Activated naive CD4-positive, alpha-beta T cell treated with Interleukin-2 at 50 U/mL for 16 hours (primary cell): Measurements from ENCODE around the gene MREG.

Experiments
- DNase-seq: peaks from one replicate; pipeline ENCODE4 v3.0.0-alpha.2; 2020

MREG gene

GRCh38 chr2:215915441-215915840 lies 97.9 kb downstream of the MREG start:
- DNase-seq, result no peak

- no peak for DNase-seq
Observed at GRCh38 chr2:215914777-215915165, 98.6 kb downstream of the MREG start.

GRCh38 chr2:215914054-215914776 lies 99.1 kb downstream of the MREG start:
- no peak for DNase-seq

- DNase-seq, result no peak
Observed at GRCh38 chr2:215912299-215912842, 101.0 kb downstream of the MREG start.

GRCh38 chr2:215911301-215912085 lies 101.9 kb downstream of the MREG start:
- no peak for DNase-seq

DNA sequence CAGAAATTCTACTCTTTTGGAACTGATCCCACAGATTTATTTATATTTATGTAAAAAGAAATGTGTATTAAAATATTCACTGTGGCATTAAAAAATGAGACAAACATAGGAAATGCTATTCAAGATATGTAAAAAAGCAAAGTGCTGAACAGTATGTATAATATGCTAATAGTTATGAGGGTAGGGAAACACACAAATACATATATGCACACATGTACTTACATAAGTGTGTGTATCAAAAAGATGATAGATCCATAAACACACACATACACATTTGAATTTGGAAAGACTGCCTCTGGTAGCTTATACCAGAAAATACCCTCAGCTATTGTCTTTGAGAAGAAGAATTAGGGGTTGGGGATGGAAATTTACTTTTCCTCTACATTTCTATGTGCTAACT lies 103.2 kb downstream of the MREG start:
- no peak for DNase-seq

DNA sequence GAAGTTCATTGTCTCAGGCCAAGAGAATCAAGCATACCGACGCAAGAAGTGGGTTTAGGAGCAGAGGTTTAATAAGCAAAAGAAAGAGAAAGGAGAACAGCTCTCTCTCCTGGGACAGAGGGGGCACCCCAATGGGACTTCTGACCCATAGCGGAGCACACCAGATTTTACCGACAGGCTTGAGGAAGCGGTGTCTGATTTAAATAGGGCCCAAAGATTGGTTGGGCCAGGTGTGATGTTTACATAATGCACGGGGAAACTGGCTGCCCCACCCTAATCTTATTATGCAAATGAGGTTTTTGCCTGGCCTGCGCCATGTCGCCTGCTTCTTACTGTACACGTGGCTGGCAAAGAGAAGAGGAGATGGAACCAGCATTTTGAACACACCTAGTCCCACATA lies 106.2 kb downstream of the MREG start:
- no peak for DNase-seq

DNA sequence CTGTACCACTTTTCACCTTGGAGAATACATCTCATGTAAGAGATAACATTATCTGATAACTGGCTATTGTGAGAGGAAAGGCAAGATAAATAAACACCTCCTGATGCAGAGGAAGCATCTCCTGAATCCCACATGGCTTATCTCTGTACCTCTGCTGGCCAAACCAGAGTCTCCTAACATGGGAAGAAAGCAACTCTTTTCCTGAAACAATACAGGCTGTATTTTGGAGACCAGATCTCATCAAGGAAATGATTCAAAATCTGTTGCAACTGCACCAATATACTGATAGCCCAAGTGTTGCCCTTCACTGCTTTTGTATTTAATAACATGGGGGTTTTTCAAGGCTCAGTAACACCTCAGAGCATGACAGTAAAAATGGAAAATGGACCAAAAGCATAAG lies 106.9 kb downstream of the MREG start:
- no peak for DNase-seq

DNA sequence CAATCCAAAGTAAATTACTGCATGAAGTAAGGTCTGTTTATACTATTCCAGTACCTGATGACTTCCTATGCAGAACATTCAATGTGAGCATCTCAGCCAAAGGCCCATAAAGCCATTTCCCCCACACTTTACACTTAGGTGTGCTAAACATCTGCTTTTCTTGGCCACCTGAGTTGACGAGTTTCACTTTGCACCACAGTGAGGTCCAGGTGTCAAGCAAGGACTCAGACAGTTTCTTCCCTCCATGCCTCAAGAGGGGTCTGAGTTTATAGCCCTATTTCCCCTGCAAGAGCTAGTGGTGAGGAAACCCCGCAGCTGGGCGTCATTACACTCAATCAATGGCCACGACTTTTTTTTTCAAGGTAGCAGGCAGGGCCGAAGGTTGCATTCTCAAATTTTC lies 107.7 kb downstream of the MREG start:
- no peak for DNase-seq

DNA sequence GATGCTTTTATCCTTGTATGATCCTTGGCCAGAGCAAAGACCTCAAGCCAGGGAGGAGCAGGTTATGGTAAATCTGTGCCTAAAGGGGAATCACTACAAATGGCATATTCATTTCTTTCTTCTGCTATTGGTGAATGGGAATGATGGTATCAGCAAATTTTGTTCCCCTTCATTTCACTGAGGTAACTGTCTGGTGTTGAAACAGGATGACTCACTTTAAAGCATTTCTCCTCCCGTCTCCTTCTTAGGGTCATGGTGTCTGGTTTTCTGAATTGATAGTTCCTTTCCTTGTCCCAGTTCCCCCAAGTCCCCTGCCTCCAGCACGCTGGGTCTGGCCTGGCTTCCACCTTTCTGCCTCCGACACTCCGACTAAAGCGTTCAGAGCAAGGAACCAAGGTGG lies 109.2 kb downstream of the MREG start:
- DNase-seq, result no peak

- no peak for DNase-seq
Observed at GRCh38 chr2:215903203-215903602, 110.1 kb downstream of the MREG start.

GRCh38 chr2:215901796-215902195 lies 111.6 kb downstream of the MREG start:
- DNase-seq, result no peak

- DNase-seq, result no peak
Observed at GRCh38 chr2:215900843-215901242, 112.5 kb downstream of the MREG start.

DNA sequence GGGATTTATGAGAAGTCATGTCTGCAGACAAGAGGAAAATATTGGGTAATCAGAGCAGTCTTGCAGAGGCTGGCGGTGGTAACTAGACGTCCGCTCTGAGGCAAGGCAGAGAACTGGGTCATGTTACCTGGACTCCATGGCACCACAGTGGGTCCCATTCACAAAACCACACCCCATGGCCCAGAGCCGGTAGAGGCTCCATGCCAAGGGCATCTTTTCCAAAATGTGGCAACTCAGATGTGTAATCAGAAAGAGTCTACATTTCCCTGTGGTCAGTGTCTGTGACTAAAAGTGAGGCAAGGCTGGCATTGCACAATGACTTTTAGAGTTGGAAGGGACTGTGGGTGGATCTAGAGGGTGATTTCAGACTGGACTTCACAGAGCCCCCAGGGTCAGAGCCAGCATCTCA lies 113.1 kb downstream of the MREG start:
- DNase-seq, result no peak

DNA sequence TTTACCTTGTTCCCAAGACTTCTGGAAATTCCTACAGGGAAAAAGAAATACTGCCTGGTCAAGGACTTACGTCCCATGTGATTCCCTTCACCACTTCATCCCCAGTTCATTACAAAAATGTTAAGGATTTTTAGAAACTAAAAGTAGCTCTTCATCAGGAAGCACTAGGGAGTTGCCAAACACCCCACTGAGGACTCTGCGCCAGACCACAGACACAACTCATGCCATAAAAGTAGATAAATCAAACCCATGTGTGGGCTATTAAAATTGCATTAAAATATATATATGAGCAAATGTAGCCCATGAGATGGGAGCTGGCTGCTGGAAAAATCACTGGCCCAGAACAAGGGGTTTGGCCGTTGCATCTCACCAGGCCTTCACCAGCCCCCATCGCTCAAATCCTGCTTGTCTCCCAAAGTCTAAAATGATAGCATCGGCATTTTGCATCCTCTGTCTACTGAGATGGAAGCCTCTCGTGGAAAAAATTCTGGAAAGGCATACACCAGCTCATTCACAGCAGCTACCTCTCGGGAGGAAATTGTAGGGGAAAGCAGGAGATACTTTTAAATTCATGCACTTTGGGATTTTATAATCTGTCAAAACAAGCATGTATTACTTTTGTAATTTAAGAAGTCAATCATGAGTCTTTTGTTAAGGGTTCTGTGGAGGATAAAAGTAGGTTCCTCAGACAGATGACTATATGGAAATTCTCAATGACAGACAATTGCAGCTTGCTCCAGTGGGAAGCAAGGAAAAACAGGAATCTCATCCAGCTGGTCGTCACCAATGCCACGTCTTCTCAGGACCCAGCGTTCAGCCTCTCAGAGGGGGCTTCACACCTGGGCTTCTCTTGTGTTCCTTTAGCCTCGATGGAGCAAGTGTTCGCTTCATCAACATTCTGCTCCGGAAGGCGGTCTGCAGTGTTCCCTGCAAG lies 113.9 kb downstream of the MREG start:
- DNase-seq, result no peak

DNA sequence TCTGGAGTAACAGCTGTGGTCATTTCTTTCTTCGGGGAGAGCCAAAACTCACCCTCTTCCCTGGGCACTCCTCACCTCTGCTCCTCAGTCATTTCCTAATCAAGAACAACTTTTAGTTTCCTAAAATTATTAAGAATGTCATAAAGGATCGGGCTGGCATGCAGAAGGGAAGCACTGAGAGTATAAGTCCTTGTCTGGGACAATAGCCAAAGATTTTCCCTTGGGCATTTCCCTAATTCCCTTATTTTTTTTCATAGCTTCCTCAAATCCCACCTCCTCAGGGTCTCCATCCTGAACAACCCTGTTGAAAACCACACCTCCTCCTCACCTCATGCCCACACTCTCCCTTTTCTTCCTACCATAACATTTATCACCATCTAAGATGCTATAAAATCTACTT lies 115.0 kb downstream of the MREG start:
- no peak for DNase-seq

GRCh38 chr2:215896921-215897320 lies 116.4 kb downstream of the MREG start:
- DNase-seq, result no peak

DNA sequence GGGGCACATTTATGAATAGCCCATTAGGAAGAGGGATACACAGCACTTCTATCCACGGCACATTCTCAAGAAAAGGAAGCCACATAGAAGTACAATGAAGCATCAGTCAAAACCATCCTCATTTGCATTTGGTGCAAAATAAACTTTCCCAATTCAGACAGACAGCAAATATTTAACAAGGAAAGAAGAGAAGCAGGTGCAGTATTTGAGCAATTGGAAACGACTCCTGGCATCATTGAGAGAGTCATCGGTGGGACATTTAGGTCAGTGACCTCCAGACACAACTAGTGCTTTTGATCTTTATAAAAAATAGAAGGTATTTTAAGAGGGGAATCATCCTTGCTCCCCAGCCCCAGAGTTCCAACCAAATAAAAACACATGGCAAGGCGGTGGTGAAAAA lies 118.0 kb downstream of the MREG start:
- no peak for DNase-seq
